GM21717 (cell line): ENCODE data around the gene SZRD1.

Experiments used
- ATAC-seq: cut with Tn5 transposase; IDR thresholded peaks from one replicate; pipeline ENCODE4 v1.9.1; 2021; ENCODE audit warnings: mild to moderate bottlenecking, moderate library complexity; ENCODE audit not compliant: unreplicated experiment

SZRD1 gene

GRCh38 chr1:16367258-16367967 lies 371 bp downstream of the SZRD1 start:
- ATAC-seq, result peak; percentile 54

DNA sequence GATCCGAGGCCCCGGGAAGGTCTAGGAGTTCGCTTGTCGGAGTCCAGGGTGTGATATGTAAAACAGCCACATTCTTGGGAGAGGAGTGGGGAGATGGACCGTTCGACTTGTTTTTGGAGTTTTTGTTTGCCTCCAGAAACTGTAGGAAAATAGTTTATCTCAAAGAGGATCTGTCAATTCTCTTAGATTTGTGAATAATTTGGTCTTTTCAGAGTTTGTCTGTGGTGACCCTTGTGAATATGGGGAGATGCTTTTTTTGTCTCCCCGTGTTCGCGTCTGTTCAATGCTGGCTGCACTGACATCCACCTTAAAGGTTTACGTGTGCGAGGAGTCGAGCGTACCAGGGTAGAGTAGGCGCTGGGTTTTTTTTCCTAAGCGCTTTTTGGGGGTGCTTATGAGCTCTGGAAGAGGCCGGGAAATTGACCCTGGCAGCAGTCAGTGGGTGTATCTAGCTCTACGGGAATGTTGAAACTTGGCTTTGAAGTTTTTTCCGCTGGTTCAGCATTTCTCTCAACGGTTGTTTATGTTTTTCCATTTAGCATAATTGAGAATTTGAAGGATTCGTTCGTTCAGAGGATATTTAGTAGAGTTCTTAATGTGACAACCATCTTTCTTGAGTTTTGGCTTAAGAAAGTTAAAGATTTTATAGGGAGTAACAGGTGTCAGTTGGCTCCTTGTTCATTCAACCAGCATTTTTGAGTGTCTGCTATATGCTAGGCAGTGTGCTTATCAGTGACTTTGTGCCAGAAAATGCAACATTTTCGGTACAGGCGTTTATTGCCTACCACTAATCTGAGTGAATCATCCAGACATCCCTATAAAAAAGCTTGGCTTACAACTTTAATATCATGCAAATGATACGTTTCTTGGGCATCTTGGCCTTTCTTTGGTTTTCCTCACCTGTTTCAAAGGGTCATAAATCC lies 1.2 kb downstream of the SZRD1 start:
- no peak for ATAC-seq

DNA sequence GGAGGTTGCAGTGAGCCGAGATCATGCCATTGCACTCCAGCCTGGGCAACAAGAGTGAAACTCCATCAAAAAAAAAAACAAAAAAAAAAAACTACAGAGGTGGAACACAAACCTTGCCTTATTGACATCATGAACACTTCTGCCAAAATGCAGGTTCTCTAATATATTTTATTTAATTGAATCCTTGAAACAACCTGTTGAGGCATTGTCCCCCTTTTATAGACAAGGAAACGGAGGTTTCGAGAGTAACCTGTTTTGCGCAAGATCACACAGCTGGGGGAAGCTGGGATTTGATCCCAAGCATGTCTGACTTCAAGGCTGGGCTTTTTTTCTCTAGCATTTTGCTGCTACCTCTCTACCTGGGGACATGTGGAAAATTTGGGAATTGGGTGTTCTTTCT lies 2.8 kb downstream of the SZRD1 start:
- ATAC-seq, result no peak

DNA sequence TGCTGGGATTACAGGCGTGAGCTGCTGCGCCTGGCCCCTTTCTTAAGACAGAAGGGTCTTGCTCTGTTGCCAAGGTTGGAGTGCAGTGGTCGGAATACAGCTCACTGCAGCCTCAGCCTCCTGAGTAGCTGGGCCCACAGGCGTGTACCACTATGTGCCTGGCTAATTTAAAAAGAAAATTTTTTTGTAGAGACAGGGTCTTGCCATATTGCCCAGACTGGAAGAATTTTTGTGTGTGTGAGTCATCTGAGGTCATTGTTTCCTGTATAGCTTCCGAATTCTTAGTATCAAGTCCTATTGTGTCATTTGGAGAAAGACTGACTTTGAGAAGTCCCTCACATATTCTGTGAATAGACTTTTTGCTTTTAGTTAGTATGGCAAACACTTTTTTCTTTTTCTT lies 4.7 kb downstream of the SZRD1 start:
- no peak for ATAC-seq

DNA sequence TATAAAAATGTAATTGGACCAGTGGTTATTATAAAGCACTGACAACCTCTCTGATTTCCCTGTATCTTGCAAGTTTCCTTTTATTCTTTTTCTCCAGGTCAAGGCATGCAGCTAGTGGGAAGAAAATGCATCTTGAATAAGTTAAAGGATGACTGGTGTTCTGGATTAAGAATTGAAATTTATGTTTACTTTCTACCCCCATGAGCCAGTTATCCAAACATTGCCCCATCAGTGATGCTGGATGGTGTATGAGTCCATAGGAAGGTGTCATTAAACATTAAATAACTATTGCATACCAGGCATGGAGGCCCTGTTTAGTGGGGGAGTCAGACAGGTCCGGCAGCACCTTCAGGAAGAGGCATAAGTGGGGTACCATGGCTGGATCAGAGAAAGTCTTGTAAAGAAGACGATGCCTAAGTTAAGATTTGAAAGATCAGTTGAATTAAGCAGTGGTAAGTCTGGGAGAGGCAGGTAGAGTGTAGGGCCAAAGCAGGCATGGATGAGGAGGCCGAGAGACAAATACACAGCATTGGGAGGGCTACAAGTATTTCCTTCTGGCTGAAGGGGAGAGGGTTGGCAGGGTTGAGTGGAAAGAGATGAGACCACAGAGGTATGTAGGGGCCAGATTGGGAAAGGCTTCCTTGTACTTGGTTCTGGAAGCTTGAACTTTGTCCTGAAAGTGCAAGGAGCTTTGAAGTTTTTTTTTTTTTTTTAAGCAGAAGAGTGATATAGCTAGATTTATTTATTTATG lies 5.7 kb downstream of the SZRD1 start:
- no peak for ATAC-seq

GRCh38 chr1:16374266-16374665 lies 7.2 kb downstream of the SZRD1 start:
- ATAC-seq, result no peak

DNA sequence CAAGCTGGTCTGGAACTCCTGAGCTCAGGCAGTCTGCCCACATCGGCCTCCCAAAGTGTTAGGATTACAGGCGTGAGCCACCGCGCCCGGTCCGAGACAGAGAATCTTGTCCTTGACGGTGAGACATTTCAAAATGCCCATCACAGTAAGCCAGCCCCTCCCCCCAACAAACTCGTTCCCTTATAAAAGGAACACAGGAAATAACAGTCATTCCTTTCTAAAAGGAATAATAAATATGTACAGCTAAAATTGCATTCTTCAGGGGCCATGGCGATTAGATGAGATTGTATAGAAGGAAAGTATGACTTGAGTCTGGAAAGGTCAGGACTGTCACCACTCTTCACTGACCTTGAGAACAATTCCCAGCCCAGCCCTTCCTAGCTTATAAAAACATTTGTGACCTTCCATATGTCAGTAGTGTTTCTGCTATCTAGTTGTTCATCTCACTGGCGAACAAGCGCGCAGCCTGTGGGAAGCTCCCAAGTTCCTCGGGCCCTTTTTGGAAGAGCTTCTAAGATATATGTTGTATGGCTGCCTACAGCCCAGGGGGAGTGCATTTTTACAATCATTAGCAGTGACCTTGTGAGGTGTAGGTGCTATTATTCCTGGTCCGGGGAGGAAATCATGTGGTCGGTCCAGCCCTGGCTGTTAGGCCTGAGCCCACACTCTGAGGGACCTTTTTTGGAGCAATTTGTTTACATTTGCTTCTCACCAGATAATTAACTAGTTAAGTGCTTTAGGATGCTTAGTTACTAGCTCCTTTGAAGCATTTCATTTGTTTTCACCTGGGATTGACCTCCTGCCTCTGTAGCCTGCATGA lies 8.7 kb downstream of the SZRD1 start:
- no peak for ATAC-seq

- ATAC-seq, result no peak
These were observed 9.9 kb downstream of the SZRD1 start for GRCh38 chr1:16376971-16377370.

GRCh38 chr1:16378443-16378842 lies 11.4 kb downstream of the SZRD1 start:
- no peak for ATAC-seq

GRCh38 chr1:16380868-16381267 lies 13.8 kb downstream of the SZRD1 start:
- ATAC-seq, result no peak

- ATAC-seq, result no peak
These were observed 16.8 kb downstream of the SZRD1 start for GRCh38 chr1:16383888-16384287.

DNA sequence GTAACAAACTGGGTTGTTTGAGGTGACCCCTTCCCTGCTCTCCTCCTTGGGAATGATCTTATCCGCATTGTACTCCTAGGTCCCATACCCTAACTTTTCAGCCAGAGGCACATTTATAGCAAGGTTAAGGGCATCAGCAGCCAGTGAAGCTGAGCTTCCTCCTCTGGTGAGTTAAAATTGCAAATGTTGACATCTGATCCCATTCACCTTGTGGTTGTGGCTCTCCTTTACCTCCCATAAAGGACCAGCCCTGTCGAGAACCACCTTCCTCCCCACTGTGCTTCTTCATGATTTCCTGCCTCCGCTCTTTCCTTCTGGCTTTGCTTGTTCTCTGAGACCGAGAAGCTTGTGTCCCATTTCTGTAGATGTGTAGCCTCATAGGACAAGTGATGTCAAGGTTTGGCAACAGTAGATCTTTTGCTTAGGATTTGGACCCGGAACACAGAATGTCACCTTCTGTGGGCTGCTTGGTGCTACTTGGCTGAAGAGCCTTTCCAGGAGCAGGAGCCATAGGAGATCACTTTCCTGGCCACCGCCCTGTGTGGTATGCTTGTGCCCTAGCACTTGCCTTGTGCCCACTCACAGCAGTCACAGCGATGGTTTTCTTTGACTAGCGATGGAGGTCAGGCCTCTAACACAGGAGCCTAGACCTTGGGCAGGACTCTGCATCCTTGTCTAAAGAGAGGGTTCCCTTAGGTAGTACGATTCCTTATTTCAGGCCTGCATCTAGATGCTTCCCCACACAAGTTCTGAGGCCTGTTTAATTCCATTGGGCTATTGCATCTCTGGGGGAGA lies 18.8 kb downstream of the SZRD1 start:
- no peak for ATAC-seq

DNA sequence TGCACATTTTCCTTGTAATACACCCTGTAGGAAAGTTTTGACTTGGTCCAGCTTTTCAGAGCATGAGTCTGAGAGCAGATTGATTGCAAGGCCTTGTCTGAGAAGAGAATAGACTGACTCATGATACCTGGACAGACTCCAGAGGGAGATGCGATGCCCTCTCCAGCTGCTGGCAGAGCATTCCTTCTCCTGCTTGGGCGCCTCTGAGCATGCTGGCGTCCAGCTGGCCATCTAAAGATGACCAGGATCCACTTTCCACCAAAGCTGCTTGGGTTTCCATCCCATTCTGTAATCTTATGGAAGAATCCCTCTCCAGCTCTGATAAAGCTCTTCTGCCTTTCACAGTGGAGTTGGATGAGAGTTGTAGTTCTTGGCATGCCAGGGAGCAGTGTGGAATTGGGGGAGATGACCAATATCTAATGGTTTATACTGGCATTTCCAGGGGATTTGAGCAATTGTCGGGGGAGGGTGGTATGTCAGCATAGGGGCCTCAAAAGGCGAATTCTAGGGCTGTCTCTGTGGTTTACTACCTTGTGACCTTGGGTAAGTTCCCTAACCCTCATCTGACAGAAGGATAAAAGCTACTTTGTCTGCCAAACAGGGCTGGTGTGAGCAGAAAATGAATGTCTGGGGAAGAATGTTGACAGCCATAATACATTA lies 19.5 kb downstream of the SZRD1 start:
- no peak for ATAC-seq

- no peak for ATAC-seq
These were observed 20.5 kb downstream of the SZRD1 start for GRCh38 chr1:16387201-16388188.

GRCh38 chr1:16391411-16391810 lies 24.4 kb downstream of the SZRD1 start:
- no peak for ATAC-seq

DNA sequence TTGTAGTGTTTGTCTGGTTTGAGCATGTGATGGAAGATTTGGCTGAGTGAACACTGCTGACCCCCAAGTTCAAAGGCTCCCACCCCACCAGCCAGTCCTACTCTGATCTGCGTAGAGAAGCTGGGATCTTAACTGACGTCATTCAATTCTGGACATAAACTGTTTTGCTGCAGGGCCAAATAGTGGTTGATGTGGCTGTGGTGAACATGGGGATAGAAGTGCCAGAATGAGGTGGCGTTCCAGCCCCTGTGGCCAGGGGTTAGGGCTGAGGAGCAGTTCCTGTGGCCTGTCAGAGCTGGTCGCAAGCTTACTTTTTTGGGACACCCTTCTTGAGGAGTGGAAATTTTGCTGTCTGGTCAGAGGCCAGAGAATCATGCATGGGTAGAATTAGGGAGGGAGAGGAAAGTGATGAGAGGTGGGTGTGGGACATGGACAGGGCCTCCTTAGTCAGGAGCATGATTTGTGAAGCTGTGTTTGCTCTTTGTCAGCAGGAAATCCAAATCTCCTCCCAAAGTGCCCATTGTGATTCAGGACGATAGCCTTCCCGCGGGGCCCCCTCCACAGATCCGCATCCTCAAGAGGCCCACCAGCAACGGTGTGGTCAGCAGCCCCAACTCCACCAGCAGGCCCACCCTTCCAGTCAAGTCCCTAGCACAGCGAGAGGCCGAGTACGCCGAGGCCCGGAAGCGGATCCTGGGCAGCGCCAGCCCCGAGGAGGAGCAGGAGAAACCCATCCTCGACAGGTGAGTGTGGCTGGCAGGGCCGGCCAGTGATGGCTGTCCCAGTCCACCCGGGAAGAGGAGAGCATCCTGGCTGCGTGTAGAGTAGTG lies 25.9 kb downstream of the SZRD1 start:
- ATAC-seq, result no peak
